Activated T-helper 1 cell treated with anti-CD3 and anti-CD28 coated beads, Interleukin-2, amount 50 U/mL, for 16 hours (primary cell): ENCODE results near the gene SLC26A2.
A peak's percentile ranks its signal among the peaks of the same experiment; 100 is the strongest.

Experiments used
- DNase-seq, 2 donors: peaks; one replicate each; pipeline ENCODE4 v3.0.0-alpha.2; 2020; ENCODE audit warnings: low read depth in 1 of 2, low spot score in 1 of 2

SLC26A2 gene

GRCh38 chr5:149960272-149961185, at the start of gene SLC26A2:
Gene SLC26A2, plus strand, starts transcription at chr5:149960758. Its CDS starts 16,895 bp downstream, at chr5:149977653.
- peak; percentile 84 to 88 for DNase-seq

GRCh38 chr5:149911031-149911430, 49.5 kb upstream of the SLC26A2 start:
- no peak for DNase-seq

- DNase-seq: no peak
These were observed 48.2 kb upstream of the SLC26A2 start for GRCh38 chr5:149912226-149912871.

GRCh38 chr5:149913436-149914419, 46.8 kb upstream of the SLC26A2 start:
- DNase-seq: no peak

- DNase-seq: no peak
These were observed 44.9 kb upstream of the SLC26A2 start for GRCh38 chr5:149915392-149916260.

- DNase-seq: no peak
These were observed 44.1 kb upstream of the SLC26A2 start for GRCh38 chr5:149916334-149917072.

- DNase-seq: no peak
These were observed 43.4 kb upstream of the SLC26A2 start for GRCh38 chr5:149917073-149917676.

GRCh38 chr5:149921597-149921996, 39.0 kb upstream of the SLC26A2 start:
- no peak for DNase-seq

- DNase-seq: no peak
These were observed 37.6 kb upstream of the SLC26A2 start for GRCh38 chr5:149922950-149923349.

GRCh38 chr5:149924486-149924885, 36.1 kb upstream of the SLC26A2 start:
- DNase-seq: no peak

GRCh38 chr5:149930043-149930748, 30.4 kb upstream of the SLC26A2 start:
- DNase-seq: no peak

- DNase-seq: no peak
These were observed 29.6 kb upstream of the SLC26A2 start for GRCh38 chr5:149930749-149931574.

GRCh38 chr5:149931992-149932436, 28.5 kb upstream of the SLC26A2 start:
- no peak for DNase-seq

- no peak for DNase-seq
These were observed 27.9 kb upstream of the SLC26A2 start for GRCh38 chr5:149932445-149933350.

- no peak for DNase-seq
These were observed 25.1 kb upstream of the SLC26A2 start for GRCh38 chr5:149935431-149935901.

GRCh38 chr5:149936044-149936699, 24.4 kb upstream of the SLC26A2 start:
- no peak for DNase-seq
